SK-N-MC (cell line): ENCODE results near the gene ZDHHC24.

ENCODE experiments used
- EZH2 ChIP-seq: fragments of 200-600 bp; sonication (generic); IDR thresholded peaks from one replicate; pipeline ENCODE4 v1.6.1; 2017; ENCODE audit warnings: antibody characterized with exemption
- POLR2AphosphoS5 ChIP-seq: IDR thresholded peaks from 2 replicates; pipeline ENCODE4 v1.6.1; 2012; ENCODE audit warnings: mild to moderate bottlenecking, low read depth, low read length, borderline replicate concordance

DNA sequence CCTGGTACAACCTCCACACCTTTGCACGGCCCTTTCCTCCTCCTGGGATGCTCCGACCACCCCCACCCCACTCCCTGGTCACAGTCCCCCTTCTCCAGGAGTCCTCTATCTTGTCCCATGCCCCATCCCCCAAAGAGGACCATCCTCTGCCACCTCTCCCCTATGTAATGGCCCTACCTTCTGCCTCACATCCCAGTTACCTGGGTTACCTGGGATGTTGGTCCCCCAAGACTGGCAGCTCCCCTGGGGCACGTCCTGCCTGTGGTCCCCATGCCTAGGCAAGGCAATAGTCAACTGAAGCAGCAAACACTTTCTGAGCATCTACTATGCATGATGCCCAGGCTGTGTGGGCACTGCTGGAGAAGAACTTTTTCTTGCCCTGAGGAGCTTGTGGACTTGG is 9.6 kb upstream of the ZDHHC24 start:
- TF ChIP-seq POLR2AphosphoS5 (no peak), EZH2 (no peak)
